ENCODE results near the gene RBFOX1. TPM values are rescaled to one million over a fixed set of nuclear protein-coding genes. Genes with fewer than 3 reads are reported as not detected.

The RBFOX1 gene
- total RNA-seq, 1 donor from 2014 or later = 4.8 TPM

DNA sequence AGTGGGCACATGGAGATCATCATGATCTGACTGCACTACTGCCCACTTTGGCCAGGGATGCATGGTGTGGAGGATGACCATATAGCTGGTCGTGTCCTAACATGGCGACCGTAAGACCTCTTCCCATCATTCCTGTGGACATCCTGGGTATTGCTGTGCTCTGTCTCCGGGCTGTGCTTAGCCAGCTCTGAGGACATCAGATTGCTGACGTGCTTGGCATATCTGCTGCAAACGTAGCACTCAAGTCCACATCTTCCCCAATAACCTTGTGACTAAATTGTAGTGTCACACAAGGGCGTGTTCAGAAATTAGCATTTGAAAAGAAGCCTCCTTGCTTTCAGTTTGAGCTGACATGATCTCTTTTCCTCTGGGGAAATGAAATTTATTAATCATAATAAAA lies 373.2 kb downstream of the RBFOX1 start:
- no peak for DNase-seq

GRCh38 chr16:7709186-7709585 lies 376.5 kb downstream of the RBFOX1 start:
- DNase-seq = no peak

GRCh38 chr16:7713244-7713643 lies 380.6 kb downstream of the RBFOX1 start:
- DNase-seq = no peak

DNA sequence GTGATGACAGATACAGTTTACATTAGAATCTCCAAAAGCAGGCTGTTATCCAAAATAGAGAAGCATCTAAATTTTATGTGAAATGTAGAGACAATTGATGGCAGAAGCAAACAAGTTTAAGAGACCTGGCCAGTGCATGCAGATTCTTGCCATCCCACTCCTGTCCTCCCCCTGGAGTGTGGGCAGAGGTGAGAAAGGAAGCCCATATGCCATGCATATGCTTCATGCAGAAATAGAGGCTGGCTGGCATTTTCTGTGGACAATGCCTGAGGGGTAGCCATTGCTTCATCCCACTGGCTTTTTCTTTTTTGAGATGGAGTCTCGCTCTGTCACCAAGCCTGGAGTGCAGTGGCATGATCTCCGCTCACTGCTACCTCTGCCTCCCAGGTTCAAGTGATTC lies 382.1 kb downstream of the RBFOX1 start:
- no peak for DNase-seq

GRCh38 chr16:7716660-7717550 lies 384.3 kb downstream of the RBFOX1 start:
- peak; percentile 5 for DNase-seq

- no peak for DNase-seq
Observed at GRCh38 chr16:7722761-7723160, 390.1 kb downstream of the RBFOX1 start.

- DNase-seq = peak; percentile 82
Observed at GRCh38 chr16:7731141-7731540, 398.5 kb downstream of the RBFOX1 start.

DNA sequence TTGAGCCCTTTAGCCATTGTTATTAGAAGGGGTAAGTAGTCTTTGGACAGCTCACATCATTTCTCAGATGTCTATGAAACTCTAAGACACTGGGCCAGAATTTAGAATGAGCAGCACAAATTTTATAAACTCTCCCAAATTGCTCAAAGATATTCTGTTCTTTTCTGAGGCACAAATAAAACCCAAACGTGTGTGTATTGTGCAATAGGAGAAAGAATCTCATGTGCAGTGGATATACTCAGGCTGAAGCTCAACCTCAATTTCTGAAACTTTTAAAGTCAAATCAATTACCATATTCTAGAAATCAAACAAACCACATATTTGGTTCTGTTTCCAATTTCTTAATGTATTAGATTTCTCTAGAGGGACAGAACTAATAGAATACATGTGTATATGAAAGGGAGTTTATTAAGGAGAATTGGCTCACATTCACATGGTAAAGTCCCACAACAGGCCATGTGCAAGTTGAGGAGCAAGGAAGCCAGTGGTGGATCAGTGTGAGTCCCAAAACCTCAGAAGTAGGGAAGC lies 403.6 kb downstream of the RBFOX1 start:
- no peak for DNase-seq

- no peak for DNase-seq
Observed at GRCh38 chr16:7742626-7743025, 410.0 kb downstream of the RBFOX1 start.

- peak; percentile 54 for DNase-seq
Observed at GRCh38 chr16:7744546-7745264, 412.1 kb downstream of the RBFOX1 start.

DNA sequence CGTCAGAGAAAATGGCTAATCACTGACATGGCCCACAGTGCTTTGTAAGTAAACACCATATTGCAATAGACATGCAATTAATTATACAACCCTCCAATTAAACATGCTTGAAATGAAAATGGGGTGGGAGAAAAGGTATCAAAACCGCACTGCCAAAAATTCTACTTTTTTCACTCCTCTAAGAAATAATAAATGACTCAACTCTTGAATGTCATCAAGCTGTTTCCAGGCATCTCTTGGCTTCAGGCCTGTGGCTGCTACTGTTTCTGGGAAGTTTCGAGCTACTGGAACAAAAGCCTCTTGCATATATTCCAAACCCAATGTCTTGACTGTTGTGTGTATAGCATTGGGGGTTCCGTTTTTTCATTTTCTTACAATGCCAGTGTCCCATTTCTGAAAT lies 412.6 kb downstream of the RBFOX1 start:
- DNase-seq = peak; percentile 46

GRCh38 chr16:7746941-7747340 lies 414.3 kb downstream of the RBFOX1 start:
- DNase-seq = peak; percentile 53

DNA sequence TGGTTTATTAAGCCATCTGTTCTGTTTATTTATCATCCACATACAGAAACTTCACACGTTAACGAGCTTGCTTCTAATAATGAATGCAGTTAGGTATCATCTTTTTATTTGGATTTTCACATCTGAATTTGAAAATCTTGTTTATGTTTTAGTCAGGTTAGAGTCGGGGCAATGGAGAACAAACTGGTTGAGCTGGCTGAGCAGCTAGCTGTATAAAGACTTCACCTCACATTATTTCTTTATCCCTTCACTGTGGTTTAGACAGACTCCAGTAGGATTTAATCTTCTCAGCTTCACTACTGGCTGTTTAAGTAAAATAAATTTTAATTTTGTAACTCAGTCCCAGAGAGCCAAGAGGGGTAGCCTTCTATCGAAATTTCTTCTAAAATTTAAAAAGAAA lies 415.9 kb downstream of the RBFOX1 start:
- no peak for DNase-seq

- no peak for DNase-seq
Observed at GRCh38 chr16:7755347-7755882, 422.8 kb downstream of the RBFOX1 start.

Small RNA genes lying within 50 kb of the gene (small RNA-seq; reads per million reads assigned to genes)
- gene RF00537 (ENCODE audit: low replicate concordance) = not detected
- not detected for gene RF00561 (ENCODE audit: low replicate concordance)

Measured in skin of body (tissue), 3 donors.